SU-DHL-6 (cell line): ENCODE measurements around the gene CELSR1.

ENCODE experiments used
- H2AFZ ChIP-seq: fragments of 200-600 bp; sonication (generic); 2 replicates; pipeline ENCODE4 v1.6.1; 2014; ENCODE audit warnings: low read depth, mild to moderate bottlenecking, moderate library complexity, mixed read lengths, antibody characterized with exemption, low read length; ENCODE audit not compliant: severe bottlenecking
- H3F3A ChIP-seq: fragments of 200-600 bp; shearing (Covaris generic); 2 replicates; pipeline ENCODE4 v1.6.0; 2016; ENCODE audit warnings: antibody characterized with exemption, mild to moderate bottlenecking; ENCODE audit not compliant: insufficient read depth
- H3K27ac ChIP-seq: fragments of 200-600 bp; sonication (generic); 2 replicates; pipeline ENCODE4 v1.5.1; 2016; ENCODE audit warnings: low read depth, mild to moderate bottlenecking, low read length, moderate library complexity, mixed read lengths
- H3K27me3 ChIP-seq: fragments of 200-600 bp; sonication (generic), shearing (Covaris generic); 2 replicates; pipeline ENCODE4 v1.6.0; 2014; ENCODE audit warnings: mild to moderate bottlenecking, low read length
- H3K36me3 ChIP-seq: fragments of 200-600 bp; sonication (generic); 2 replicates; pipeline ENCODE4 v1.6.1; 2014; ENCODE audit warnings: mild to moderate bottlenecking, low read length, mixed read lengths
- H3K4me2 ChIP-seq: fragments of 300-600, 200-600 bp; shearing (Covaris generic), sonication (generic); 2 replicates; pipeline ENCODE4 v1.6.0; 2014; ENCODE audit warnings: low read length, low read depth, mild to moderate bottlenecking; ENCODE audit not compliant: poor library complexity, severe bottlenecking
- H3K4me3 ChIP-seq: fragments of 200-600 bp; sonication (generic); 2 replicates; pipeline ENCODE4 v1.5.1; 2014; ENCODE audit warnings: antibody characterized with exemption, low read length, mild to moderate bottlenecking, mixed read lengths; ENCODE audit not compliant: insufficient read depth, poor library complexity, severe bottlenecking
- H3K79me2 ChIP-seq: fragments of 200-600 bp; sonication (generic); 2 replicates; pipeline ENCODE4 v1.6.1; 2014; ENCODE audit warnings: mild to moderate bottlenecking, low read length, moderate library complexity; ENCODE audit not compliant: insufficient read depth
- H3K9ac ChIP-seq: fragments of 200-600 bp; sonication (generic); 2 replicates; pipeline ENCODE4 v1.7.0; 2014; ENCODE audit warnings: mild to moderate bottlenecking, low read length
- H3K9me2 ChIP-seq: fragments of 200-600 bp; sonication (generic); replicated peaks from 2 replicates; pipeline ENCODE4 v1.6.1; 2014; ENCODE audit warnings: low read length; ENCODE audit not compliant: insufficient read depth
- H3K9me3 ChIP-seq: fragments of 200-600 bp; sonication (generic); 2 replicates; pipeline ENCODE4 v1.6.1; 2014; ENCODE audit warnings: low read length, mixed read lengths; ENCODE audit not compliant: insufficient read depth
- H4K20me1 ChIP-seq: fragments of 200-600 bp; sonication (generic); 2 replicates; pipeline ENCODE4 v1.6.1; 2014; ENCODE audit warnings: low read depth, mild to moderate bottlenecking, antibody characterized with exemption, low read length, moderate library complexity, mixed read lengths
- CTCF ChIP-seq: fragments of 200-600 bp; sonication (generic); IDR thresholded peaks from one replicate; pipeline ENCODE4 v1.5.1; 2017; ENCODE audit warnings: antibody characterized with exemption, mild to moderate bottlenecking, low read length, moderate library complexity; ENCODE audit not compliant: insufficient read depth, poor library complexity, severe bottlenecking
- EZH2phosphoT487 ChIP-seq: fragments of 200-600 bp; sonication (generic), shearing (Covaris generic); conservative IDR thresholded peaks from 2 replicates; pipeline ENCODE4 v1.6.1; 2018; ENCODE audit warnings: mild to moderate bottlenecking, antibody characterized with exemption, low read length, moderate library complexity, mixed read lengths

CELSR1 gene

GRCh38 chr22:46578251-46578823 is 40.9 kb upstream of the CELSR1 start:
- H3K36me3 ChIP-seq = no peaks in the 10 kb centered on the region
- no peaks in the 10 kb centered on the region for H3K79me2 ChIP-seq
- H3K9me2 ChIP-seq = no peaks in the 10 kb centered on the region
- H3K27me3 ChIP-seq = no peaks in the 10 kb centered on the region
- H4K20me1 ChIP-seq = no peaks in the 10 kb centered on the region
- H3K27ac ChIP-seq = no peak overlapping the region
- H3K4me2 ChIP-seq = peak overlapping the region; percentile 41
- no peaks in the 10 kb centered on the region for H3K9me3 ChIP-seq
- H2AFZ ChIP-seq = no peak overlapping the region
- H3F3A ChIP-seq = no peaks in the 10 kb centered on the region
- TF ChIP-seq EZH2phosphoT487 (no peak), CTCF (no peak)
- H3K9ac ChIP-seq = no peak overlapping the region
- no peak overlapping the region for H3K4me3 ChIP-seq

DNA sequence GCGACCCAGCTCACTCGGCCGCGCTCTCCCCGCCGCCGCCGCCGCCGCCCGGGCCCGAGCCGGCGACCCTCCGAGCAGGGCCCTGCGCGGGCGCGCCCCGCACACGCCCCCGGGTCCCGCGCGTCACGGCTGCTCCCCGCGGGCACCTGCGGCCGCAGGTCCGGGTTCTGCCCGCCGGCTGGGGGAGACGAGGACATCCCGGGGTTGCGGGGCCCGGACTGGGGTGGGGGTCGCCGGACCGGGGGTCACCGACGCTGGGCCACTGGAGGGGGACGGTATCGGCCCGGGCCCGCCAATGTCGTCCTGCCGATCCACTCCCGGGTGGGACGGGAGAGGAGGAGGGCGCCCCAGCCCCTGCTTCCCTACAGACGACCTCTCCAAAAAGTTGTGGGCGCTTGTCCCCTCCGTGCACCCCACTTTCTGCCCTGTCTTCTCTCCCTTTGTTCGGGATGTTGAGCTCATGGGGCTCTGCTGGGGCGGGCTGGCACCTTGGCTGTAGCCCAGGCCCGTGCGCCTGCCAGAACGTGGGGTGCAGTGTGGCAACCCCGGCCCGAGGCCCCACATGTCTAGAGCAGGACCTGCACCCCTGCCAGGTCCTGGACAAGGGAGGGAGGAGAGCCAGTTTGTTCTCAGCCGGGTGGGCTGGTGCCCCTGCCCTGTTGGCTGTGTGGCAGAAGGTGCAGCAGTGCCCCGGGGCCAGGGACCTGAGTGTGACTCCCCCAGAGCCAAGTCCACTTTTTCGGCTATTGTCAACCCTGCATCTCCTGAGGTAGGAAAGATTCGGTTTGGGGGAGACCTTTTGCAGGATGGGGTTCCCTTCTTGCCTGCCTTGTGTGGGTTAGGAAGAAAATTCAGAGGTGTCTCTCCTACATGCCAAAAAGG is 40.2 kb upstream of the CELSR1 start:
- no peaks in the 10 kb centered on the region for H3K79me2 ChIP-seq
- H3K4me2 ChIP-seq = peak overlapping the region; percentile 41
- H3K9me3 ChIP-seq = no peaks in the 10 kb centered on the region
- H3K9ac ChIP-seq = peak overlapping the region; percentile 43; the same call in 1 of the 2 replicates
- no peaks in the 10 kb centered on the region for H4K20me1 ChIP-seq
- H3K27ac ChIP-seq = no peak overlapping the region
- H3F3A ChIP-seq = no peaks in the 10 kb centered on the region
- H3K9me2 ChIP-seq = no peaks in the 10 kb centered on the region
- H3K27me3 ChIP-seq = no peaks in the 10 kb centered on the region
- no peak for TF ChIP-seq EZH2phosphoT487
- TF ChIP-seq CTCF = no peak
- no peaks in the 10 kb centered on the region for H3K36me3 ChIP-seq
- H3K4me3 ChIP-seq = peak overlapping the region; percentile 39
- no peak overlapping the region for H2AFZ ChIP-seq

DNA sequence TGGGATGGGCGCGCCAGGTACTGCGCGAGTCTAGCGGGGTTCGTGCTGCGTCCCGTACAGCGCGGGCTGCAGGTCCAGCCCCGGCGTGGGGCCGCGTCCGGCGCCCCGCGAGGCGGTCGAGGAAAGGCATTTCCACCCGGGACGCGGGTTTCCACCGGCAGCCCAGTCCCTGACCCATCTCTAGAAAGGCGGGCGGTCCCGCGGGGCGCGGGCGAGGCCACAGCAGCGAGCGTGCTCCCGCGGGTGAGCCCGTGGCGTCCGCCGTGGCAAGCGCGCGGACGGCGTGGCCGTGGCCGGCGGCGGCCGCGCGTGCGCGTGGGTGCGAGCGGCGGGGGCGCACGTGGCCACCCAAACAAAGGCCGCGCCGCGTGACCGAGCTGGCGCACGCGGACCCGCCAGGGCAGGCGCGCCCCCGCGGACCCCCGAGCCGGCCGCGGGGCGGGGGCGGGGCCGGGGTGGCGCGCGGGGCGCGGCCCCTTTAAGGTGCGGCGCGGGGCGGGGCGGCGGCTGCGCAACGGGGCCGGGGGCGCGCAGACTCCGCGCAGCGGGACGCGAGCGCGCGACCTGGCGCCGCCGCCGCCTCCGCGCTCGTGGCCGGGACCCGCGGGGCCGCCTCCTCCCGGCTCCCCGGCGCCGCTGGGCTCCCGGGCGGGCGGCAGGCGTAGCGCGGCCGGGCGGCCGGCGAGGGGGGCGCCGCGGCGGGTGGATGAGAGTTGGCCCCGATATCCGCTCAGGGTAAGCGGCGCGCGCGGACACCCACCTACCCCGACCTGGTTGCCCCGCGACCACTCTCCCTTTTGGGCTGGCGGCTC is 39.3 kb upstream of the CELSR1 start:
- H3K9me3 ChIP-seq = peaks cover 6% of the 10 kb centered on the region; the same call in 1 of the 2 replicates
- TF ChIP-seq EZH2phosphoT487 = no peak
- no peak for TF ChIP-seq CTCF
- no peaks in the 10 kb centered on the region for H3K36me3 ChIP-seq
- no peak overlapping the region for H3K27ac ChIP-seq
- peak overlapping the region; percentile 48 for H3K4me2 ChIP-seq
- no peaks in the 10 kb centered on the region for H4K20me1 ChIP-seq
- peak overlapping the region; percentile 19; the same call in 1 of the 2 replicates for H3K9ac ChIP-seq
- peak overlapping the region; percentile 39 for H3K4me3 ChIP-seq
- H3K9me2 ChIP-seq = no peaks in the 10 kb centered on the region
- no peaks in the 10 kb centered on the region for H3K79me2 ChIP-seq
- H3F3A ChIP-seq = no peaks in the 10 kb centered on the region
- H3K27me3 ChIP-seq = no peaks in the 10 kb centered on the region
- no peak overlapping the region for H2AFZ ChIP-seq
